NCI-H82 treated with DMSO at 0.1 percent for 48 hours (cell line): Measurements from ENCODE around the gene WDR53.
"Not testable (repeated sequence)": the region's sequence is repeated elsewhere in the genome, so short reads cannot be mapped to it uniquely, and the experiment has no call there.

Source experiments
- DNase-seq: peaks from one replicate; lab custom pipeline; 2025; ENCODE audit not compliant: unreplicated experiment; lab: John Stamatoyannopoulos, UW

WDR53 gene

DNA sequence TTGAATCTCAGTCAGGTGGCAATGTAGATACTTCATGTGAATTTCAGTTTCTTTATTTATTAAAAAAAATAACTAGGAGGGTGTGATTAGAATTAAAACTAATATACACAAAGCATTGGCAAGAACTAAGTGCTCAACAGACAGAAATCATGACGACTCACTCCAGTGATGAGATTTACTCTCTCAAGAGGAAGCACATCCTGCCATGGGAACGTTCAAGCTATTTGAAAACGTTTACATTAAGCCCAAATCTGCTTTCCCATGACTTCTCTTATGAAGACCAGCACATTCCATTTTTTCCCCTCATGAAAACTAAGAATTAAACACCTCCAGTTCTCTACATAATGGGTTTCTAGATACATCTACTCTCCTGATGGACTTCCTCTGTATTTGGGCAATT, 8.5 kb downstream of the WDR53 start:
- DNase-seq: no peak

- no peak for DNase-seq
These were observed 9.9 kb downstream of the WDR53 start for GRCh38 chr3:196558476-196558875.

- no peak for DNase-seq
These were observed 11.1 kb downstream of the WDR53 start for GRCh38 chr3:196557236-196557635.

GRCh38 chr3:196555295-196555694, 13.1 kb downstream of the WDR53 start:
- no peak for DNase-seq

- no peak for DNase-seq
These were observed 14.1 kb downstream of the WDR53 start for GRCh38 chr3:196554205-196554604.

DNA sequence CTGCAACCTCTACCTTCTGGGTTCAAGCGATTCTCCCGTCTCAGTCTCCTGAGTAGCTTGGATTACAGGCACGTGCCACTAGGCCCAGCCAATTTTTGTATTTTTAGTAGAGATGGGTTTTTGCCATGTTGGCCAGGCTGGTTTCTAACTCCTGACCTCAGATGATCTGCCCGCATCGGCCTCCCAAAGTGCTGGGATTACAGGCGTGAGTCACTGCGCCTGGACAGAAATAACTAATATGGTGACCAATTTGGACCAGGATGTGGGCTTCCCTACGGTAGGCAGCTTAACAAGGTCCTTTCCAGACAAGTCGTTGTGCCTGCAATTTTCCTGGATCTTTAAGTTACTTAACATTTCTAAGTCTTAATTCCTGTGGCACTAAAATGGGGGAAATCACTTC, 14.8 kb downstream of the WDR53 start:
- DNase-seq: no peak

- no peak for DNase-seq
These were observed 16.1 kb downstream of the WDR53 start for GRCh38 chr3:196552253-196552652.

- not testable (repeated sequence) for DNase-seq
These were observed 18.2 kb downstream of the WDR53 start for GRCh38 chr3:196550172-196550571.

DNA sequence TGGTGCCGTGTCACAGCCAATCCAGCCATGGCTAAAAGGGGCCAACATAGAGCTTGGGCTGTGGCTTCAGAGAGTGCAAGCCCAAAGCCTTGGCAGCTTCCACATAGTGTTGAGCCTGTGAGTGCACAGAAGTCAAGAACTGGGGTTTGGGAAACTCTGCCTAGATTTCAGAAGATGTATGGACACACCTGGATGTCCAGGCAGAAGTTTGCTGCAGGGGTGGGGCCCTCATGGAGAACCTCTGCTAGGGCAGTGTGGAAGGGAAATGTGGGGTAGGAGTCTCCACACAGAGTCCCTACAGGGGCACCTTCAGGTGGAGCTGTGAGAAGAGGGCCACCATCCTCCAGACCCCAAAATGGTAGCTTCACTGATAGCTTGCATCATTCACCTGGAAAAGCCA, 19.0 kb downstream of the WDR53 start:
- DNase-seq: not testable (repeated sequence)

- no peak for DNase-seq
These were observed 21.3 kb downstream of the WDR53 start for GRCh38 chr3:196547067-196547466.

DNA sequence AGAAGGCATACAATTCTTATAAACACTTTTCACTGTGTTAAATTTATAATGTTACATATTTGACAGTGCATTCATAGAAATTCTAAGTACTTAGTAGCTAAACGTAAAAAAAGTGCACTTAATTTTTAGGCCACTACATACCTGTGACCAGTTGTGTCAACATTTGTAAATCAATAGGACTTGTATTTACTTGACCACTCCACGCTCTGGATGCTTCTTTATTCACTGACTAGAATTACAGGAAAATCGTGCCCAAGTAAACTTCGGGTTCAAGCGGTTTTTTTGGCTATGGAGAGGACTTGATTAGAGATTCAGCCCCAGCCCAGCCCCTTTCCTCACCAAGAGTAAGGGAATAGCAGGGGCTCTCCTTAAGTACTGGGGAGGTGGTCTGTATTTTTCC, 21.8 kb downstream of the WDR53 start:
- no peak for DNase-seq

DNA sequence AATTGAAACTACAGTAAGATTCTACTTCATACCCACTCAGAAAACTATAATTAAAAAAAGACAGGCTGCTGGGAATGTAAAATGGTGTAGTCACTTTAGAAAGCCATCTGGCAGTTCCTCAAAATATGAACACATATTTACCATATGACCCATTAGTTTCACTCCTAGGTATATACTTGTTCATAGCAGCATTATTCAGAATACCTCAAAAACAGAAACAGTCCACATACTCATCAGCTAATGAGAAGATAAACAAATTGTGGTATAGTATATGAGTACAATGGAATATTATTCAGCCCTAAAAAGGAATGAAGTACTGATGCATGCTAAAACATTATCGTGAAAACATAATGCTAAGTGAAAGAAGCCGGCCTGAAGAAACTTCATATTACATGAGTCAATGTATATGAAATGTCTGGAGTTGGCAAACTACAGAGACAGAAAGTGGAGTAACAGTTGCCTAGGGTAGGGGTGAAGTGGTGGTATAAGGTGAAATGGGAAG, 23.8 kb downstream of the WDR53 start:
- DNase-seq: no peak

- no peak for DNase-seq
These were observed 26.5 kb downstream of the WDR53 start for GRCh38 chr3:196541684-196542445.

- DNase-seq: no peak
These were observed 30.9 kb downstream of the WDR53 start for GRCh38 chr3:196537319-196537984.

GRCh38 chr3:196533260-196533681, 35.1 kb downstream of the WDR53 start:
- DNase-seq: no peak

DNA sequence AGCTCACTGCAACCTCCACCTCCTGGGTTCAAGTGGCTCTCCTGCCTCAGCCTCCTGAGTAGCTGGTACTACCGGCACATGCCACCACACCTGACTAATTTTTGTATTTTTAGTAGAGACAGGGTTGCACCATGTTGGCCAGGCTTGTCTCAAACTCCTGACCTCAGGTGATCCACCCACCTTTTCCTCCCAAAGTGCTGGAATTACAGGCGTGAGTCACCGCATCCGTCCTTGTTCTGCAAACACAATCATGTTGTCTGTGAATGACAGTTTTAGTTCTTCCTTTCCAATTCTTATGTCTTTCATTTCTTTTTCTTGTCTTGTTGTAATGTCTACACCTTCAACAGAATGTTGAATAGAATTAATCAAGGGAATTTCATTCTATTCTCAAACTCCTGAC, 36.9 kb downstream of the WDR53 start:
- no peak for DNase-seq

GRCh38 chr3:196528639-196529233, 39.6 kb downstream of the WDR53 start:
- DNase-seq: no peak

GRCh38 chr3:196525141-196525540, 43.2 kb downstream of the WDR53 start:
- no peak for DNase-seq

GRCh38 chr3:196524527-196524926, 43.8 kb downstream of the WDR53 start:
- peak; percentile 73 for DNase-seq

DNA sequence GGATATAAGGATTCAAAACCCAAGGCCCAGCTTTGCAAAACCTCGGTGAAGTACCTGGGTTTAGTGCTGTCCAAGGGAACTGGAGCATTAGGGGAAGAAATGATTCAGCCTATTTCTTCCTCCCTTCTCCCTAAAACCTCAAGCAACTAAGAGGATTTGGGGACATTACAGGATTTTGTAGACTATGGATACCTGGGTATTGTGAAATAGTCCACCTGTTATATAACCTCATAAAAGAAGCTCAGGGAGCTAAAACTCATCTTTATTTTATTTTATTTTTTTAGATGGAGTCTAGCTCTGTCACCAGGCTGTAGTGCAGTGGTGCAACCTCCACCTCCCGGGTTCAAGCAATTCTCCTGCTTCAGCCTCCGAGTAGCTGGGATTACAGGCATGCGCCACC, 44.5 kb downstream of the WDR53 start:
- no peak for DNase-seq

DNA sequence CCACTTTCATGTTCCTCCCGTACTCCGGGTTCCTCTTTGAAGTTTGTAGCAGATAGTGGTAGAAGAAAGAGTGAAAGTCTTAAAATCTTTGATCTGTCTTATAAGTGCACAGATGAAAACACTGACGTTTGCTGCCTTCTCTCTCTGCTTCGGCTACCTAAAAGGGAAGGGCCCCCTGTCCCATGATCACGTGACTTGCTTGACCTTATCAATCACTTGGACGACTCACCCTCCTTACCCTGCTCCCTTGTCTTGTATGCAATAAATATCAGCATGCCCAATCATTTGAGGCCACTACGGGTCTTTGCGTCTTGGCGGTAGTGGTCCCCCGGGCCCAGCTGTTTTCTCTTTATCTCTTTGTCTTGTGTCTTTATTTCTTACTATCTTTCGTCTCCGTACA, 47.1 kb downstream of the WDR53 start:
- not testable (repeated sequence) for DNase-seq

DNA sequence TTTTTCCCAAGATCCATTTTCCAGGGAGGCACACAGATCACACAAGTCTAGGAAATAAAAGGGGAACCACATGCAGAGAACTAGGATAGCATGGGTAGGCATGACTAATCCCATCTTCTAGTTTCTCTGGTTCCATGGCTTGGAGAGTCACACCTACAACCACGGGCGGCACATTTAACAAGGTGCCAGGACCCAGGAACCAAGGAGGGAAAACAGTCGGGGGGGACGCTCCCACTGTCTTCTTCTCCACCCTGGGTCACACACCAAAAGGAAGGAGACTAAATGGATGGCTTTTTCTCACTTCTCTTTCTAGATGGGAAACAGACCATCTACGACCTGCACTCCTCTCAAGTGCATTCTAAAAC, 48.7 kb downstream of the WDR53 start:
- DNase-seq: no peak
